ENCODE measurements around the gene ACP4.
A peak's percentile ranks its signal among the peaks of the same experiment; 100 is the strongest.

Gene ACP4

GRCh38 chr19:50784710-50785109, 5.5 kb upstream of the ACP4 start:
- no peak for TF ChIP-seq CTCF (conservative IDR thresholded peaks at IDR 0.05)
- no peak overlapping the region for H3K27ac ChIP-seq

GRCh38 chr19:50785329-50785728, 4.9 kb upstream of the ACP4 start:
- no peak overlapping the region for H3K27ac ChIP-seq
- TF ChIP-seq CTCF (conservative IDR thresholded peaks at IDR 0.05) = no peak

- no peak for TF ChIP-seq CTCF (conservative IDR thresholded peaks at IDR 0.05)
- H3K27ac ChIP-seq = no peak overlapping the region
Observed at GRCh38 chr19:50790922-50791467, 780 bp downstream of the ACP4 start.

GRCh38 chr19:50791594-50792271, 1.5 kb downstream of the ACP4 start:
- no peak for TF ChIP-seq CTCF (conservative IDR thresholded peaks at IDR 0.05)
- H3K27ac ChIP-seq = peak overlapping the region; percentile 99; the same call in 1 of the 2 replicates

- peak overlapping the region; percentile 99 for H3K27ac ChIP-seq
- no peak for TF ChIP-seq CTCF (conservative IDR thresholded peaks at IDR 0.05)
Observed at GRCh38 chr19:50792272-50793250, 2.3 kb downstream of the ACP4 start.

GRCh38 chr19:50793558-50794065, 3.4 kb downstream of the ACP4 start:
- no peak for TF ChIP-seq CTCF (conservative IDR thresholded peaks at IDR 0.05)
- H3K27ac ChIP-seq = peak overlapping the region; percentile 99
